GM18511 (cell line): ENCODE results near the gene KLHL5.
"Not testable (repeated sequence)": the region's sequence is repeated elsewhere in the genome, so short reads cannot be mapped to it uniquely, and the experiment has no call there.

Source experiments
- ATAC-seq: cut with Tn5 transposase; IDR thresholded peaks from one replicate; pipeline ENCODE4 v1.9.1; 2021; ENCODE audit warnings: mild to moderate bottlenecking, moderate library complexity; ENCODE audit not compliant: unreplicated experiment

Gene KLHL5

DNA sequence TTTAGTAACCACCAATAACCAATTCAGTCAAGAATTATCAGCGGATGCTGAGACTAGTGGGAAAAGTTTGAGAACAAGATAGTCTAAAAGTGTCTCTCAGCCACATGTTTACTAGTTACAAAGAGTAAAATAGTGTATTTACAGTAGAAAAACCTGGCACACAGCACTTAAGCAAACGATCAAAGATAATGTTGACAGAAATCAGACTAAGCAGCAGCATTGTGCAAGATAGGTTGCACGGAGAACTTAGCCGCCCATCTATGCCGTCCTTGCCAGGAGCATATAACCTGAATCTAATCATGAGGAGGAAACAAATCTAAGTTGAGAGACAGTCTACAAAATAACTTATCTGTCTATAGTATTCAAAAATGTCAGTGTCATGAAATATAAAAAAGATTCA, 35.3 kb downstream of the KLHL5 start:
- ATAC-seq = no peak

DNA sequence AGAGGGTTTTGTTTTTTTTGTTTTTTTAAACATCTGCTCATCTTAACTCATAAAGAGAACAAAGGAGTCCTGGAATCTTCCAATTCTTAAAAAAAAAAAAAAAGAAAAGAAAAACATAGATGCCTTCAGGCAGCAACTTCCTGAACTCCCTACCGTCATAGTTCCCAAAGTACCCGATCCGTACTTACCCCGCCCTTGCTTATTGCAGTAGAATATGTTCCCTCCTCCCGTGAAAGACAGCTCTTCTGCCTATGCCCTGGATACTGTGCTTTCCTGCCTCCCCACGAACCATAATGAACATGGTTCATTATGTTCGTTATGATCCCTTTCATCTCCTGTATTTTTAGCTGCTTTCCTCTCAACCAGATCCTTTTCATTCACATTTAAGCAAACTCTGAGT, 40.3 kb downstream of the KLHL5 start:
- no peak for ATAC-seq

- ATAC-seq = no peak
These were observed 41.3 kb downstream of the KLHL5 start for GRCh38 chr4:39103291-39103690.

- no peak for ATAC-seq
These were observed 42.2 kb downstream of the KLHL5 start for GRCh38 chr4:39104255-39104654.

- no peak for ATAC-seq
These were observed 44.0 kb downstream of the KLHL5 start for GRCh38 chr4:39106011-39106410.

- no peak for ATAC-seq
These were observed 52.4 kb downstream of the KLHL5 start for GRCh38 chr4:39114436-39114835.

DNA sequence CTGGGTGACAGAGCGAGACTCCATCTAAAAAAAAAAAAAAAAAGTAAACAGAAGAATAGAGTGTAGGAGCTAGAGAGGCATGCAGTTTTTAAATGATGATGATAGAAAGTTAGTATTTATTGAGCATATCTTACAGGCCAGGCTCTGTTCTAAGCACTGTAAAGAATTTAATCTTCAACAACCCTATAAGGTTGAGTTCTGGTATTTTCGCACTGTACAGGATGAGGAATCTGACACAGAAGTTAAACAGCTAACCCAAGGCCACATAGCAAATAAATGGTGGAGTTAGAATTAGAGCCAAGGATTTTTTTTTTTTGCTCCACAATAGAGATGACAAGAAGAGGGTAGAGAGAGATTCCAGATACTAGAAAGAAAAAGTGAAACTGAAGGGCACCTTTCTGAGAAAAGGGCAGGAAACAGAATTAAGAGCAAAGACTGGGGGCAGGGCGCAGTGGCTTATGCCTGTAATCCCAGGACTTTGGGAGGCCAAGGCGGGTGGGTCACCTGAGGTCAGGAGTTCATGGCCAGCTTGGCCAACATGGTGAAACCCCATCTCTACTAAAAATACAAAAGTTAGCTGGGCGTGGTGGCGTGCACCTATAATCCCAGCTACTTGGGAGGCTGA, 56.1 kb downstream of the KLHL5 start:
- no peak for ATAC-seq

- no peak for ATAC-seq
These were observed 58.4 kb downstream of the KLHL5 start for GRCh38 chr4:39120418-39120817.

DNA sequence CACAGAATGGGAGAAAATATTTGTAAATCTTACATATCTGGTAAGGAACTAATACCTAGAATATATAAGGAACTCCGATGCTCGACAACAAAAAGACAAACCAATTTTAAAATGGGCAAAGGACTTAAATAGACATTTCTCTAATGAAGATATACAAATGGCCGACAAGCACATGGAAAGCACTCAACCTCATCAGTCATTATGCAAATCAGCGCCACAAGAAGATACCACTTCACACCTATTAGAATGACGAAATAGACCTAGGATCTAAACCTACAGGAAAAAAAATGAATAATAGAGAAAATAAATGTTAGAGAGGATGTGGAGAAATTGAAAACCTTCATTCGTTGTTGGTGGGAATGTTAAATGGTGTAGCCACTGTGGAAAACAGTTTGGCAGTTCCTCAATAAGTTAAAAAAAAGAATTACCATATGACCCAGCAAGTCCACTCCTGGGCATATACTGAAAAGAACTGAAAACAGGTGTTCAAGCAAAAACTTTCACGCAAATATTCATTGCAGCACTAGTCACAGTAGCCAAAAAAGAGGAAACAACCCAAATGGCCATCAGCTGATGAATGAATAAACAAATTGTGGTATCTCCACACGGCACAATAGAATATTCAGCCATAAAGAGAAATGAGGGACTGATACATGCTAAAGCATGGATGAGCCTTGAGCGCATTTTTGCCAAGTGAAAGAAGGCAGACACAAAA, 63.0 kb downstream of the KLHL5 start:
- ATAC-seq = peak; percentile 91

- ATAC-seq = no peak
These were observed 63.6 kb downstream of the KLHL5 start for GRCh38 chr4:39125600-39125985.

DNA sequence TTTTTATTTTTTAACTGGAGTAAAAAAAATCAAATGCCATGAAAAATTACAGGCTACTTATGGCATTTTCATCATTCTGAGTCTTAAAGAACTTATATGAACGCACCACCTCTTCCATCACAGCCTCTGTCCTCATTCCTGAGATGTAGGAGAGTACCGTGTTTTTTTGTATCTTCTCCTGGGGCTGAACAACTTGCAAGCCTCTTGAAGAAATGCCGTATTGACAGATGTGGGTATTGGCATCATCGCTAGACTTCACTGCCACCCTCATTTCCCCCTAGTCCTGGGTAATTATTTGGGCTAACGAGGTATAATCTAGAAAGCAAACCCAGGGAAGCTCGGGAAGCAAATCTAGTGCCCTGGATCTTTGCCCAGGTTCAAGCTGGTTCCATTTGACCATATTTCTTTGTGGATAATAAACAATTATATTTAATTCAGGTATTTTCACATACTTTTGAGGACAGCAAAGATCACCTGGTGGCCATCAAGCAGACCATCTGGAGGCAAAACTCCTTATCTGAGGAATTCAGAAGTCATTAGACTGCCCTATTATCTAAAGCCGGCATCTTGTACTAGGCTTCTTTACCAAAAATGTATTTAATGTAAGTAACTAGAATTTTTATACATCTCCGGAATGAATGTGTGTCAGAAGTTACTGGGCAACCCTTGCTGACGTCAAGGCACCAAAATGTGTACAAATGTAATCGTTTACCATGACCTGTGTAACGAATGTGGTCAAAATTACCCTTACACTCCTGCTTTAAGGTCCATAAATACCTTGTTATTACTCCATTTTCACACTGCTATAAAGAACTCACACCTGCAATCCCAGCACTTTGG, 64.4 kb downstream of the KLHL5 start:
- ATAC-seq = no peak

GRCh38 chr4:39133623-39134022, 71.6 kb downstream of the KLHL5 start:
- no peak for ATAC-seq

DNA sequence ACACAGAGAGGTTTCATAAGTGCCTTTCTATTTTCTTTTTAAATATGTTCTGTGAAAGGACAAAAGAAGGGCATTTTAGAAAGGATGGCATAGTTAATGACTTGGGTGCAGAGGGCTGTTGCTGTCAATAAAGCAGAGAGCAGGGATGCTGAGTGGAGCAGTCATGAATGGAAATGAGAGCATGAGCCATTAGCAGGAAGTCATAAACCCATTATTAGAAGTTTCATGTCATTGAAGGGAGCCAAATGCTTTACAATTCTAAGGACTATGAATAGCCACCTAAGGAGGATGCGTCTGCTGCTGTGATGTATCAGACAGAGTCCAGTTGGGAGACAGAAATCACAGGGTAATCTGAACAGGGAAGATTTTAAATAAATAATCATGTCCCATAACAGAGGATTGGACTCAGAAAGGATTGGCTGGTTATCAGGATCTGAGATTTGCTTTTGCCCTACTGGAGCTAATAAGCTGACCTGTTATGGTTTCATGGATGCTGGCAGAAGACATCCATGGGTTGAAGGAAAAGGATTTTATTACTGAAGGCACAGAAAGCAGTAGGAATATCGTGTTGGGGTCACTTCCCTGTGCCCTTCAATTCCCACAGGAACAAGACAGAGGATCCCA, 72.8 kb downstream of the KLHL5 start:
- ATAC-seq = peak; percentile 48

- not testable (repeated sequence) for ATAC-seq
These were observed 76.2 kb downstream of the KLHL5 start for GRCh38 chr4:39138227-39138626.

DNA sequence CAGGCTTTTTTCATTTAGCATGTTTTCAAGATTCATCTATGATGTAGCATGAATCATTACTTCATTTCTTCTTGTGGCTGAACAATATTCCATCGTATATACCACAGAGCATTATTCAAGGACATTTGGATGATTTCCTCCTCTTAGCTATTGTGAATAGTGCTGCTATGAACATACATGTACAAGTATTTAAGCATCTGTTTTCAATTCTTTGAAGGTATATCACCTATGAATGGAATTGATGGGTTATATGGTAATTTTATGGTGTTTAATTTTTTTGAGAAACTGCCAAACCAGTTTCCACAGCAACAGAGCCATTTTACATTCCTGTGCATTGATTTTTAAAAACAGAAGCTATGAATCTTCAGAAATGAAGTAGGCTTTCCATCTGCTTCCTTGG, 84.2 kb downstream of the KLHL5 start:
- no peak for ATAC-seq

- no peak for ATAC-seq
These were observed 92.0 kb downstream of the KLHL5 start for GRCh38 chr4:39154009-39154408.

DNA sequence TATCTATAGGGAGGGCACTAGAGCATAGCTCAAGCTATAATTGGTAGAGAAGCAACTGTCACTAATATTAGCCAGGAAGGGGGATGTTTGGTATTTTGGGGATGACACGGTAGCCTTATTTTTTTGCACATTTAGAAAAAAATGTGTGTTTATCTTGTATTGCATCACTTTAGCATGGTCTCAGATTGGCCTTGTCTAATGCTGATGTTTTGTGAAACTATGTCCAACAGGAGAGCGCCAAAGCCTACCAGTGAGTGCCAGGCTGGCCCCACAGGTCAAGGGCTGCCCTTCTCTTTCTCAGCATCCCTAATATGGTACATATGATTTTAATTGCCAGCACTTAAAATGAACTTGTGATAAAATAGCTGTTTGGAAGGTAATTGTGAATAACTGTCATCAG, 95.5 kb downstream of the KLHL5 start:
- no peak for ATAC-seq

- no peak for ATAC-seq
These were observed 104.1 kb downstream of the KLHL5 start for GRCh38 chr4:39166177-39166576.

- ATAC-seq = no peak
These were observed 104.6 kb downstream of the KLHL5 start for GRCh38 chr4:39166669-39167068.

- no peak for ATAC-seq
These were observed 107.4 kb downstream of the KLHL5 start for GRCh38 chr4:39169426-39169825.

DNA sequence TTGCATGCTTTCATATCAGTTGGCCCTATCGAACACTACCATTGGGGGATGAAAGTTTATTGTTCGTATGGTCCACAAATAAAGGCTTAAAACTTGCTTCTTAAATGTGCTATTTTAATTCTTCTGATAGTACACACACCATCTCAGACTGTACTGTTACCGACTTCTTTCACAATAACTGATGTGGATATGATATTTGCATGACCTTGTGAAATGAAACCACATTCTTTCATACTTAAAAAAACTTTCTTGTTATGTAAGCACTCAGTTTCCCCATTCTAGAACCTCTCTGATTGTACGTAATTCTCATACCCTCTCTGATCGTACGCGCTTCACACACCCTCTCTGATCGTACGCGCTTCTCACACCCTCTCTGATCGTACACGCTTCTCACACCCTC, 108.3 kb downstream of the KLHL5 start:
- ATAC-seq = no peak
